Stomach (tissue), 9 donors: Measurements from ENCODE around the gene TRIP6. TPM values are rescaled to one million over a fixed set of nuclear protein-coding genes. Genes with fewer than 3 reads are reported as not detected.

ENCODE experiments used
- DNase-seq, 2 donors: peaks; one replicate each; pipeline versions ENCODE4 v3.0.0 to v3.0.0-alpha.2; 2013 to 2019
- H3K27ac ChIP-seq, 5 donors: fragments of 200-600 bp in 4 of 5; sonication (generic) in 4 of 5; one replicate each; pipeline ENCODE4 v1.5.1; 2013 to 2019; ENCODE audit warnings: mild to moderate bottlenecking in 1 of 5, moderate library complexity in 1 of 5
- H3K27me3 ChIP-seq, 3 donors: fragments of 200-600 bp; sonication (generic); one replicate each; pipeline ENCODE4 v1.5.1; 2017 to 2019; ENCODE audit warnings: mixed run types in 1 of 3
- H3K36me3 ChIP-seq, 4 donors: fragments of 200-600 bp; sonication (generic); 1 replicate in 3 of 4; 2 replicates in 1 of 4; pipeline ENCODE4 v1.5.1; 2016 to 2019
- H3K4me1 ChIP-seq, 4 donors: fragments of 200-600 bp; sonication (generic); one replicate each; pipeline ENCODE4 v1.5.1; 2016 to 2019
- H3K4me3 ChIP-seq, 4 donors: fragments of 200-600 bp; sonication (generic) in 3 of 4; one replicate each; pipeline ENCODE4 v1.5.1; 2016 to 2019; ENCODE audit warnings: mild to moderate bottlenecking in 1 of 4
- H3K9me3 ChIP-seq, 4 donors: fragments of 200-600 bp; sonication (generic); one replicate each; pipeline ENCODE4 v1.5.1; 2016 to 2019
- EP300 ChIP-seq: sonication (generic); formaldehyde crosslinking; IDR thresholded peaks from one replicate; pipeline ENCODE4 v1.6.1; 2017; ENCODE audit warnings: antibody characterized with exemption
- POLR2A ChIP-seq, 4 donors: fragments of 450-650 bp; IDR thresholded peaks; one replicate each; pipeline ENCODE4 v1.6.1; 2016; ENCODE audit warnings: antibody characterized with exemption in 4 of 4, control low read depth in 2 of 4, mild to moderate bottlenecking in 1 of 4, moderate library complexity in 1 of 4
- POLR2AphosphoS5 ChIP-seq, 3 donors: sonication (generic); formaldehyde crosslinking; IDR thresholded peaks; one replicate each; pipeline ENCODE4 v1.6.1; 2016; ENCODE audit warnings: antibody characterized with exemption in 3 of 3
- WGBS, 5 donors: extraction: QIAGEN DNeasy Blood & Tissue Kit in 3 of 5; methylation state at CpG; one replicate each; pipeline versions ENCODE4 v1.1.5 to v1.1.7; 2013 to 2018; 5-methylcytosine and 5-hydroxymethylcytosine counted together
- intact Hi-C: fragments of 100-400 bp; cut with DNase I; formaldehyde crosslinking; loops from one replicate; pipeline ENCODE4 v1.15.1; 2023; ENCODE audit warnings: low total_unique reads
- polyA plus RNA-seq, 3 donors: library from polyadenylated mRNA; stranded (reverse); fragments of 200-250 nt; gene quantifications; one replicate each; pipeline ENCODE4 v1.2.3, GENCODE V29; 2013
- total RNA-seq, 5 donors: library from RNA; depleted of rRNA; stranded (reverse); fragments of >200 nt; gene quantifications; one replicate each; pipeline versions ENCODE4 v1.1.0 to v1.2.3, GENCODE V29; 2014 to 2016
- TF ChIP-seq, protein P1 (sequence below), 7 experiments: fragments of 450-650 bp in 4 of 7; fragments of 200-600 bp in 3 of 7; sonication (generic) in 3 of 7; IDR thresholded peaks; one replicate each; pipeline ENCODE4 v1.5.1; 2016 to 2019; ENCODE audit warnings: antibody characterized with exemption in 7 of 7, control low read depth in 2 of 7, mild to moderate bottlenecking in 1 of 7
- donor health status: healthy with polysubstance abuse.
- donor health status: Bipolar disorder and iron deficiency.
- donor health status: healthy.

The TRIP6 gene
- total and polyA plus RNA-seq, 8 donors: 4.7 to 50.0 (median 25.0) TPM

- Histone ChIP-seq H3K4me1 (peaks cover 31 to 39% (median 34%) of the 10 kb centered on the region in 4 donors), H3K27ac (no peak overlapping the region), H3K36me3 (no peaks in the 10 kb centered on the region), H3K9me3 (no peaks in the 10 kb centered on the region), H3K27me3 (peaks cover 19 to 90% (median 34%) of the 10 kb centered on the region in 3 donors), H3K4me3 (peak overlapping the region; percentile 41 to 56 (median 46))
- WGBS, 5 donors: 1 to 8% (median 2%) methylated on average over 14 to 95 of the region's 95 CpGs
- DNase-seq: peak; percentile 63 to 80
- intact Hi-C loops: loop anchor here (5.0 kb wide), 1 partner anchor 160 kb away; no protein-coding TSS in a partner anchor
- no peak for TF ChIP-seq POLR2A (IDR thresholded peaks at IDR 0.05)
- TF ChIP-seq, protein P1, sequence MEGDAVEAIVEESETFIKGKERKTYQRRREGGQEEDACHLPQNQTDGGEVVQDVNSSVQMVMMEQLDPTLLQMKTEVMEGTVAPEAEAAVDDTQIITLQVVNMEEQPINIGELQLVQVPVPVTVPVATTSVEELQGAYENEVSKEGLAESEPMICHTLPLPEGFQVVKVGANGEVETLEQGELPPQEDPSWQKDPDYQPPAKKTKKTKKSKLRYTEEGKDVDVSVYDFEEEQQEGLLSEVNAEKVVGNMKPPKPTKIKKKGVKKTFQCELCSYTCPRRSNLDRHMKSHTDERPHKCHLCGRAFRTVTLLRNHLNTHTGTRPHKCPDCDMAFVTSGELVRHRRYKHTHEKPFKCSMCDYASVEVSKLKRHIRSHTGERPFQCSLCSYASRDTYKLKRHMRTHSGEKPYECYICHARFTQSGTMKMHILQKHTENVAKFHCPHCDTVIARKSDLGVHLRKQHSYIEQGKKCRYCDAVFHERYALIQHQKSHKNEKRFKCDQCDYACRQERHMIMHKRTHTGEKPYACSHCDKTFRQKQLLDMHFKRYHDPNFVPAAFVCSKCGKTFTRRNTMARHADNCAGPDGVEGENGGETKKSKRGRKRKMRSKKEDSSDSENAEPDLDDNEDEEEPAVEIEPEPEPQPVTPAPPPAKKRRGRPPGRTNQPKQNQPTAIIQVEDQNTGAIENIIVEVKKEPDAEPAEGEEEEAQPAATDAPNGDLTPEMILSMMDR (IDR thresholded peaks at IDR 0.05): peak in 5 of 7 experiments; percentile 51 to 85 (median 63)
Measured at GRCh38 chr7:100896732-100897608, 29.8 kb downstream of the TRIP6 start.

DNA sequence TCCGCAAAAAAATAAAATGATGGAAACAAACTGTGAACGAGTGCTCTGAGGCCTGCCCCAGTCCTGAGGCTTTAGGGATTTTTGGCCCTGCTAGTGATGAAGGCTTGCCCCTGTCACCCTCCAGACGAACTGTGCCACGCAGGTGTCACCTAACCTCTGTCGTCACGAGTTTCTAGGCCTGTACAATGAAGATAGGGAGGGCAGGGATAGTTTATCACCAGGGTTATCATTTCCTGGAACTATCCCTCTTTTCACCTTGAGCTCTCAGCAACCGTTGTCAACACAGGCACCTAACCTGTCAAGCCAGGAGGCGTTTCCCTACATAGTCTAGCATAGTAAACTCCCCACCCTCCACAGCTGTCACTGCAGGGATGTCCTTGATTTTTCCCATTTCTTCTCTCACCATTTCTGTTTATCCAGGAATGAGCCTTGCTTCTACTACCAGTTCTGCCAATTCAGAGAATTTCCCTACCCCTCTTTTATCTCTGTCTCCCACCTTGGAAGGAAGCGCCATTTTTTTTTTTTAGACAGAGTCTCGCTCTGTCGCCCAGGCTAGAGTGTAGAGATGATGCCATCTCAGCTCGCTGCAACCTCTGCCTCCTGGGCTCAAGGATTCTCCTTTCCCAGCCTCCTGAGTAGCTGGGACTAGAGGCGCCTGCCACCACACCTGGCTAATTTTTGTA lies 30.7 kb downstream of the TRIP6 start:
- Histone ChIP-seq H3K27ac (no peak overlapping the region), H3K27me3 (peaks cover 19 to 91% (median 34%) of the 10 kb centered on the region in 3 donors), H3K9me3 (no peaks in the 10 kb centered on the region), H3K4me1 (peaks cover 31 to 41% (median 34%) of the 10 kb centered on the region in 4 donors), H3K4me3 (no peak overlapping the region), H3K36me3 (no peaks in the 10 kb centered on the region)
- peak in 1 of 2 donors; percentile 76 for DNase-seq
- WGBS, 5 donors: 62 to 69% (median 66%) methylated on average over 13 of the region's 13 CpGs
- intact Hi-C loops: loop anchor here (5.0 kb wide), 1 partner anchor 159 kb away; no protein-coding TSS in a partner anchor
- no peak for TF ChIP-seq POLR2A (IDR thresholded peaks at IDR 0.05)
- no peak for TF ChIP-seq POLR2AphosphoS5 (IDR thresholded peaks at IDR 0.05)
- TF ChIP-seq, protein P1 (IDR thresholded peaks at IDR 0.05): no peak

DNA sequence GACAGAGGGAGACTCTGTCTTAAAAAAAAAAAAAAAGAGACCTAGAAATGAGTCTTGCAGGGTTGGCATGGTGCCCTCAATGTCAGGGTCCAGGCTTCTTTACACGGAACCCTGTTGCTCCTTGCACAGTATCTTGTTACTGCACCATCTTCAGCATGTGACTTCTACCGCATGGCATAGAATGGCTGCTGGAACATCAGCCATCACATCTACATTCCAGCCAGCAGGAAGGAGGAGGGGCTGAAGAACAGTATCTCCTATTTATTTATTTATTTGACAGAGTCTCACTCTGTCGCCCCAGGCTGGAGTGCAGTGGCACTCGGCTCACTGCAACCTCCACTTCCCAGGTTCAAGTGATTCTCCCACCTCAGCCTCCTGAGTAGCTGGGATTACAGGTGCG lies 32.2 kb downstream of the TRIP6 start:
- H3K36me3 ChIP-seq: no peaks in the 10 kb centered on the region
- intact Hi-C loops: loop anchor here (5.0 kb wide), 1 partner anchor 158 kb away; no protein-coding TSS in a partner anchor
- 93 to 97% (median 95%) methylated on average over 5 of the region's 5 CpGs for WGBS, 5 donors
- no peaks in the 10 kb centered on the region for H3K9me3 ChIP-seq
- peaks cover 19 to 81% (median 32%) of the 10 kb centered on the region in 3 donors for H3K27me3 ChIP-seq
- TF ChIP-seq EP300: no peak
- TF ChIP-seq POLR2A (IDR thresholded peaks at IDR 0.05): no peak
- TF ChIP-seq, protein P1 (IDR thresholded peaks at IDR 0.05): no peak
- no peak for TF ChIP-seq POLR2AphosphoS5 (IDR thresholded peaks at IDR 0.05)
- peaks cover 29 to 37% (median 31%) of the 10 kb centered on the region in 4 donors for H3K4me1 ChIP-seq
- H3K27ac ChIP-seq: no peak overlapping the region
- H3K4me3 ChIP-seq: no peak overlapping the region
- no peak for DNase-seq

DNA sequence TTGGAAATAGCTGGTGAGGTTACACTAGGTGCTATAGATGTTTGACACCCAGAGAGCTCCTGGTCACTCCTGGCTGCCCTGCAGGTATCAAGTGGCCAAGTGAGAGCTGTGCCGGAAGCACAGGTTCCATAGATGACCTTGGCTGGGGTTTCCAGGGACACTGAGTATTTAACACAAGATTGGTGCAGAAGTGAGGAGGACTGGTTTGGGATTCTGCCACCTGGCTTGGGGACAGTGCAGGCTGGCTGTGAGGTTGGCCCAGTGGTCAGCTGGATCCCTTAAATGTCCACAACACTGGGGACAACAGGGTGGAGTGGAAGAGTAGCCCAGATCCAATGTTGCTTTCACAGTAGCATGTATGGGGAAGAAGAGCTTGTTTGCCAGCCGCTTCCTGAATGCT lies 33.8 kb downstream of the TRIP6 start:
- TF ChIP-seq EP300 (no peak), POLR2AphosphoS5 (IDR thresholded peaks at IDR 0.05) (no peak), POLR2A (IDR thresholded peaks at IDR 0.05) (no peak)
- TF ChIP-seq, protein P1 (IDR thresholded peaks at IDR 0.05): no peak
- intact Hi-C loops: no loop called here
- H3K27me3 ChIP-seq: peaks cover 13 to 66% (median 17%) of the 10 kb centered on the region in 3 donors
- no peaks in the 10 kb centered on the region for H3K9me3 ChIP-seq
- H3K4me1 ChIP-seq: peaks cover 13 to 22% (median 16%) of the 10 kb centered on the region in 4 donors
- no peak overlapping the region for H3K27ac ChIP-seq
- DNase-seq: no peak
- no peaks in the 10 kb centered on the region for H3K36me3 ChIP-seq
- WGBS, 5 donors: 61 to 85% (median 75%) methylated on average over 2 of the region's 2 CpGs
- no peak overlapping the region for H3K4me3 ChIP-seq
